ENCODE results near the gene MEGF9. TPM values are rescaled to one million over a fixed set of nuclear protein-coding genes. Genes with fewer than 3 reads are reported as not detected.

Gene MEGF9
- total RNA-seq, 2 donors from 2014 or later = 7.2 to 9.0 TPM

GRCh38 chr9:120714846-120715388, 647 bp upstream of the MEGF9 start:
- H3K27me3 ChIP-seq = no peaks in the 10 kb centered on the region
- H3K9ac ChIP-seq (ENCODE audit: low read depth in 2 of 2, low read length in 2 of 2) = peak overlapping the region; percentile 85 to 87
- peak; percentile 41 for DNase-seq
- peak overlapping the region; percentile 66 for H3K4me3 ChIP-seq
- no peak for TF ChIP-seq CTCF (IDR thresholded peaks at IDR 0.05)
- no peaks in the 10 kb centered on the region for H3K9me3 ChIP-seq
- peak overlapping the region; percentile 68 for H3K27ac ChIP-seq
- H3K4me1 ChIP-seq = peaks cover 4% of the 10 kb centered on the region
- intact Hi-C loops (cut with DNase I) = no loop called here
- no peaks in the 10 kb centered on the region for H3K36me3 ChIP-seq

GRCh38 chr9:120713257-120714087, 798 bp downstream of the MEGF9 start:
- Histone ChIP-seq H3K9ac (ENCODE audit: low read depth in 2 of 2, low read length in 2 of 2) (peak overlapping the region; percentile 88 to 91), H3K27ac (peak overlapping the region; percentile 54), H3K27me3 (no peaks in the 10 kb centered on the region), H3K9me3 (no peaks in the 10 kb centered on the region), H3K4me1 (peaks cover 4% of the 10 kb centered on the region), H3K36me3 (no peaks in the 10 kb centered on the region), H3K4me3 (peak overlapping the region; percentile 66)
- no peak for TF ChIP-seq CTCF (IDR thresholded peaks at IDR 0.05)
- intact Hi-C loops (cut with DNase I) = no loop called here
- peak; percentile 39 for DNase-seq

GRCh38 chr9:120712539-120713031, 1.7 kb downstream of the MEGF9 start:
- H3K36me3 ChIP-seq = no peaks in the 10 kb centered on the region
- no peaks in the 10 kb centered on the region for H3K27me3 ChIP-seq
- no peak for TF ChIP-seq CTCF (IDR thresholded peaks at IDR 0.05)
- peak overlapping the region; percentile 54 for H3K27ac ChIP-seq
- peak overlapping the region in 1 of 2 donors; percentile 88 for H3K9ac ChIP-seq (ENCODE audit: low read depth in 2 of 2, low read length in 2 of 2)
- peak overlapping the region; percentile 66 for H3K4me3 ChIP-seq
- no peaks in the 10 kb centered on the region for H3K9me3 ChIP-seq
- peaks cover 4% of the 10 kb centered on the region for H3K4me1 ChIP-seq
- intact Hi-C loops (cut with DNase I) = no loop called here
- no peak for DNase-seq

- H3K36me3 ChIP-seq = no peaks in the 10 kb centered on the region
- intact Hi-C loops (cut with DNase I) = no loop called here
- no peaks in the 10 kb centered on the region for H3K9me3 ChIP-seq
- DNase-seq = no peak
- H3K4me3 ChIP-seq = no peak overlapping the region
- peak overlapping the region in 1 of 2 donors; percentile 88 for H3K9ac ChIP-seq (ENCODE audit: low read depth in 2 of 2, low read length in 2 of 2)
- H3K27me3 ChIP-seq = no peaks in the 10 kb centered on the region
- TF ChIP-seq CTCF (IDR thresholded peaks at IDR 0.05) = no peak
- peak overlapping the region; percentile 54 for H3K27ac ChIP-seq
- peaks cover 4% of the 10 kb centered on the region for H3K4me1 ChIP-seq
These were observed 2.3 kb downstream of the MEGF9 start for GRCh38 chr9:120711841-120712538.

GRCh38 chr9:120711354-120711753, 2.9 kb downstream of the MEGF9 start:
- no peak for TF ChIP-seq CTCF (IDR thresholded peaks at IDR 0.05)
- intact Hi-C loops (cut with DNase I) = no loop called here
- no peaks in the 10 kb centered on the region for H3K9me3 ChIP-seq
- no peak overlapping the region for H3K9ac ChIP-seq (ENCODE audit: low read depth in 2 of 2, low read length in 2 of 2)
- peak overlapping the region; percentile 34 for H3K27ac ChIP-seq
- no peak overlapping the region for H3K4me3 ChIP-seq
- peaks cover 4% of the 10 kb centered on the region for H3K4me1 ChIP-seq
- no peak for DNase-seq
- no peaks in the 10 kb centered on the region for H3K27me3 ChIP-seq
- H3K36me3 ChIP-seq = no peaks in the 10 kb centered on the region
